Measurements from ENCODE around the gene DGKD. TPM values are rescaled to one million over a fixed set of nuclear protein-coding genes. Genes with fewer than 3 reads are reported as not detected.
A peak's percentile ranks its signal among the peaks of the same experiment; 100 is the strongest.

The DGKD gene
- total RNA-seq, 1 donor from 2014 or later, result 17.7 TPM

GRCh38 chr2:233353101-233353768 lies 1.1 kb upstream of the DGKD start:
- H3K27me3 Mint-ChIP-seq (ENCODE audit: low read depth, unreplicated experiment), result no peaks in the 10 kb centered on the region
- Histone ChIP-seq H3K79me2 (ENCODE audit: insufficient read depth, low read length) (peaks cover 34% of the 10 kb centered on the region), H3K27me3 (ENCODE audit: insufficient read depth, low read length) (no peaks in the 10 kb centered on the region), H3K9me3 (ENCODE audit: insufficient read depth, low read depth, low read length) (no peaks in the 10 kb centered on the region), H3K4me3 (ENCODE audit: insufficient read depth, low read depth, low read length) (no peak overlapping the region), H3K27ac (ENCODE audit: low read depth, low read length) (no peak overlapping the region), H3K4me2 (ENCODE audit: low read length) (peak overlapping the region; percentile 84), H3K36me3 (ENCODE audit: insufficient read depth, low read length) (no peaks in the 10 kb centered on the region), H2AFZ (ENCODE audit: low read depth, low read length) (peak overlapping the region; percentile 86), H3K9ac (ENCODE audit: low read length) (peak overlapping the region; percentile 58), H4K20me1 (ENCODE audit: insufficient read depth, low read length) (peaks cover 30% of the 10 kb centered on the region), H3K4me1 (ENCODE audit: insufficient read depth, low read length) (peaks cover 30% of the 10 kb centered on the region)
- no peak overlapping the region for H3K27ac Mint-ChIP-seq (ENCODE audit: unreplicated experiment)
- H3K4me1 Mint-ChIP-seq (ENCODE audit: low read depth, unreplicated experiment), result peaks cover 29% of the 10 kb centered on the region
- DNase-seq (ENCODE audit: low read depth), result no peak
- TF ChIP-seq, protein P1, sequence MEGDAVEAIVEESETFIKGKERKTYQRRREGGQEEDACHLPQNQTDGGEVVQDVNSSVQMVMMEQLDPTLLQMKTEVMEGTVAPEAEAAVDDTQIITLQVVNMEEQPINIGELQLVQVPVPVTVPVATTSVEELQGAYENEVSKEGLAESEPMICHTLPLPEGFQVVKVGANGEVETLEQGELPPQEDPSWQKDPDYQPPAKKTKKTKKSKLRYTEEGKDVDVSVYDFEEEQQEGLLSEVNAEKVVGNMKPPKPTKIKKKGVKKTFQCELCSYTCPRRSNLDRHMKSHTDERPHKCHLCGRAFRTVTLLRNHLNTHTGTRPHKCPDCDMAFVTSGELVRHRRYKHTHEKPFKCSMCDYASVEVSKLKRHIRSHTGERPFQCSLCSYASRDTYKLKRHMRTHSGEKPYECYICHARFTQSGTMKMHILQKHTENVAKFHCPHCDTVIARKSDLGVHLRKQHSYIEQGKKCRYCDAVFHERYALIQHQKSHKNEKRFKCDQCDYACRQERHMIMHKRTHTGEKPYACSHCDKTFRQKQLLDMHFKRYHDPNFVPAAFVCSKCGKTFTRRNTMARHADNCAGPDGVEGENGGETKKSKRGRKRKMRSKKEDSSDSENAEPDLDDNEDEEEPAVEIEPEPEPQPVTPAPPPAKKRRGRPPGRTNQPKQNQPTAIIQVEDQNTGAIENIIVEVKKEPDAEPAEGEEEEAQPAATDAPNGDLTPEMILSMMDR (IDR thresholded peaks at IDR 0.05; ENCODE audit: insufficient read depth, low read depth, low read length), result no peak
- TF ChIP-seq EZH2 (IDR thresholded peaks at IDR 0.05; ENCODE audit: insufficient read depth, low read length), result no peak
- FAIRE-seq, result no peak
- H3K36me3 Mint-ChIP-seq (ENCODE audit: low read depth, unreplicated experiment), result peaks cover 5% of the 10 kb centered on the region
- peaks cover 6% of the 10 kb centered on the region for H3K9me3 Mint-ChIP-seq (ENCODE audit: unreplicated experiment)
- peak overlapping the region; percentile 93 for H3K4me3 Mint-ChIP-seq (ENCODE audit: unreplicated experiment)

DNA sequence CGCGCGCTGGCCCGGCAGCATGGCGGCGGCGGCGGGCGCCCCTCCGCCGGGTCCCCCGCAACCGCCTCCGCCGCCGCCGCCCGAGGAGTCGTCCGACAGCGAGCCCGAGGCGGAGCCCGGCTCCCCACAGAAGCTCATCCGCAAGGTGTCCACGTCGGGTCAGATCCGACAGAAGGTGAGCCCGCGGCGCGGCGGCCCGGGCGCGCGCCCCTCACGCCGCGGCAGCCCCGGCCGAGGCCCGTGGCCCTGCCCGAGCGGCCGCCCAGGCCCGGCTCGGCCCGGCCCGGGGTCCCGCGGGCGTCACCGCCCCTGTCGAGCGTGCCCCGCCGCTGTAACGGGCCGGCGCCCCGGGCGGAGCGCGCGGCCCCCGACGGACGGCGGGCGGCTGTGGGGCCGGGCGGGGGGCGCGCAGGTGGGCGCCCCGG lies 218 bp downstream of the DGKD start:
- FAIRE-seq (no peak), DNase-seq (ENCODE audit: low read depth) (no peak)
- H3K27me3 Mint-ChIP-seq (ENCODE audit: low read depth, unreplicated experiment), result no peaks in the 10 kb centered on the region
- H3K4me1 Mint-ChIP-seq (ENCODE audit: low read depth, unreplicated experiment), result peaks cover 29% of the 10 kb centered on the region
- H3K9me3 Mint-ChIP-seq (ENCODE audit: unreplicated experiment), result peaks cover 3% of the 10 kb centered on the region
- Histone ChIP-seq H3K27ac (ENCODE audit: low read depth, low read length) (no peak overlapping the region), H3K4me2 (ENCODE audit: low read length) (peak overlapping the region; percentile 97), H3K36me3 (ENCODE audit: insufficient read depth, low read length) (no peaks in the 10 kb centered on the region), H2AFZ (ENCODE audit: low read depth, low read length) (no peak overlapping the region), H3K27me3 (ENCODE audit: insufficient read depth, low read length) (no peaks in the 10 kb centered on the region), H3K79me2 (ENCODE audit: insufficient read depth, low read length) (peaks cover 46% of the 10 kb centered on the region), H3K9me3 (ENCODE audit: insufficient read depth, low read depth, low read length) (no peaks in the 10 kb centered on the region), H4K20me1 (ENCODE audit: insufficient read depth, low read length) (peaks cover 40% of the 10 kb centered on the region), H3K4me3 (ENCODE audit: insufficient read depth, low read depth, low read length) (peak overlapping the region; percentile 70), H3K4me1 (ENCODE audit: insufficient read depth, low read length) (peaks cover 30% of the 10 kb centered on the region), H3K9ac (ENCODE audit: low read length) (peak overlapping the region; percentile 78)
- H3K36me3 Mint-ChIP-seq (ENCODE audit: low read depth, unreplicated experiment), result peaks cover 5% of the 10 kb centered on the region
- no peak overlapping the region for H3K4me3 Mint-ChIP-seq (ENCODE audit: unreplicated experiment)
- no peak for TF ChIP-seq EZH2 (IDR thresholded peaks at IDR 0.05; ENCODE audit: insufficient read depth, low read length)
- TF ChIP-seq, protein P1 (IDR thresholded peaks at IDR 0.05; ENCODE audit: insufficient read depth, low read depth, low read length), result no peak
- no peak overlapping the region for H3K27ac Mint-ChIP-seq (ENCODE audit: unreplicated experiment)

GRCh38 chr2:233354971-233355574 lies 779 bp downstream of the DGKD start:
- Histone ChIP-seq H3K36me3 (ENCODE audit: insufficient read depth, low read length) (no peaks in the 10 kb centered on the region), H3K9ac (ENCODE audit: low read length) (peak overlapping the region; percentile 78), H3K4me3 (ENCODE audit: insufficient read depth, low read depth, low read length) (peak overlapping the region; percentile 70), H2AFZ (ENCODE audit: low read depth, low read length) (peak overlapping the region; percentile 79), H3K9me3 (ENCODE audit: insufficient read depth, low read depth, low read length) (no peaks in the 10 kb centered on the region), H3K27ac (ENCODE audit: low read depth, low read length) (no peak overlapping the region), H3K27me3 (ENCODE audit: insufficient read depth, low read length) (no peaks in the 10 kb centered on the region), H3K79me2 (ENCODE audit: insufficient read depth, low read length) (peaks cover 52% of the 10 kb centered on the region), H3K4me2 (ENCODE audit: low read length) (peak overlapping the region; percentile 97), H4K20me1 (ENCODE audit: insufficient read depth, low read length) (peaks cover 44% of the 10 kb centered on the region), H3K4me1 (ENCODE audit: insufficient read depth, low read length) (peaks cover 30% of the 10 kb centered on the region)
- no peak for FAIRE-seq
- Mint-ChIP-seq H3K4me1 (ENCODE audit: low read depth, unreplicated experiment) (peaks cover 29% of the 10 kb centered on the region), H3K4me3 (ENCODE audit: unreplicated experiment) (peak overlapping the region; percentile 83), H3K27me3 (ENCODE audit: low read depth, unreplicated experiment) (no peaks in the 10 kb centered on the region), H3K27ac (ENCODE audit: unreplicated experiment) (no peak overlapping the region), H3K9me3 (ENCODE audit: unreplicated experiment) (peaks cover 3% of the 10 kb centered on the region), H3K36me3 (ENCODE audit: low read depth, unreplicated experiment) (peaks cover 5% of the 10 kb centered on the region)
- DNase-seq (ENCODE audit: low read depth), result peak; percentile 20
- TF ChIP-seq EZH2 (IDR thresholded peaks at IDR 0.05; ENCODE audit: insufficient read depth, low read length), result no peak
- TF ChIP-seq, protein P1 (IDR thresholded peaks at IDR 0.05; ENCODE audit: insufficient read depth, low read depth, low read length), result no peak
